ENCODE results near the gene UBB.

- no peak for TF ChIP-seq CTCF (IDR thresholded peaks at IDR 0.05)
- no peak for TF ChIP-seq EP300 (IDR thresholded peaks at IDR 0.05)
These were observed 39.0 kb downstream of the UBB start for GRCh38 chr17:16419929-16420271.
